ENCODE results near the gene SPESP1.

SPESP1 gene

GRCh38 chr15:68991723-68992122, 61.4 kb downstream of the SPESP1 start:
- DNase-seq (ENCODE audit: low read depth) = no peak

GRCh38 chr15:68992696-68993095, 62.4 kb downstream of the SPESP1 start:
- DNase-seq (ENCODE audit: low read depth) = no peak

GRCh38 chr15:68993276-68993675, 63.0 kb downstream of the SPESP1 start:
- no peak for DNase-seq (ENCODE audit: low read depth)

- no peak for DNase-seq (ENCODE audit: low read depth)
These were observed 63.8 kb downstream of the SPESP1 start for GRCh38 chr15:68994149-68994548.

- DNase-seq (ENCODE audit: low read depth) = no peak
These were observed 64.8 kb downstream of the SPESP1 start for GRCh38 chr15:68994981-68995761.

Data from T-helper 22 cell (primary cell).